Upper lobe of left lung (tissue), 6 donors: ENCODE results near the gene VAV1. TPM values are rescaled to one million over a fixed set of nuclear protein-coding genes. Genes with fewer than 3 reads are reported as not detected.
A peak's percentile ranks its signal among the peaks of the same experiment; 100 is the strongest.

Source experiments
- ATAC-seq, 2 donors: fragments of 200-7000 bp; cut with Tn5 transposase; one replicate each; pipeline ENCODE4 v1.9.1; 2022; ENCODE audit warnings: mild to moderate bottlenecking in 2 of 2, moderate library complexity in 2 of 2; ENCODE audit not compliant: low FRiP score in 2 of 2
- DNase-seq, 2 donors: peaks; one replicate each; pipeline ENCODE4 v3.0.0-alpha.2; 2019 to 2020
- H3K27ac ChIP-seq, 4 donors: fragments of 200-600 bp; sonication (generic); one replicate each; pipeline ENCODE4 v1.5.1; 2016 to 2019
- H3K27me3 ChIP-seq, 4 donors: fragments of 200-600 bp; sonication (generic); one replicate each; pipeline ENCODE4 v1.5.1; 2017 to 2019
- H3K36me3 ChIP-seq, 4 donors: fragments of 200-600 bp; sonication (generic); one replicate each; pipeline ENCODE4 v1.5.1; 2016 to 2019
- H3K4me1 ChIP-seq, 4 donors: fragments of 200-600 bp; sonication (generic); one replicate each; pipeline ENCODE4 v1.5.1; 2018 to 2019
- H3K4me3 ChIP-seq, 4 donors: fragments of 200-600 bp; sonication (generic); one replicate each; pipeline ENCODE4 v1.5.1; 2017 to 2019; ENCODE audit warnings: mild to moderate bottlenecking in 2 of 4, moderate library complexity in 1 of 4
- H3K9me3 ChIP-seq, 4 donors: fragments of 200-600 bp; sonication (generic); one replicate each; pipeline ENCODE4 v1.5.1; 2018 to 2019
- CTCF ChIP-seq, 6 experiments: fragments of 450-650 bp in 4 of 6; fragments of 200-600 bp in 2 of 6; sonication (generic) in 2 of 6; IDR thresholded peaks; one replicate each; pipeline ENCODE4 v1.5.1; 2016 to 2019; ENCODE audit warnings: antibody characterized with exemption in 6 of 6
- EP300 ChIP-seq, 4 donors: sonication (generic); formaldehyde crosslinking; IDR thresholded peaks; one replicate each; pipeline ENCODE4 v1.5.1; 2017; ENCODE audit warnings: antibody characterized with exemption in 4 of 4, control low read depth in 2 of 4
- POLR2A ChIP-seq, 4 donors: fragments of 450-650 bp; IDR thresholded peaks; one replicate each; pipeline ENCODE4 v1.5.1; 2016 to 2017; ENCODE audit warnings: antibody characterized with exemption in 4 of 4, mild to moderate bottlenecking in 2 of 4
- POLR2AphosphoS5 ChIP-seq, 2 donors: sonication (generic); formaldehyde crosslinking; IDR thresholded peaks; one replicate each; pipeline ENCODE4 v1.5.1; 2017; ENCODE audit warnings: antibody characterized with exemption in 2 of 2
- WGBS, 2 donors: methylation state at CpG; one replicate each; pipeline ENCODE4 v1.1.5; 2017 to 2018; 5-methylcytosine and 5-hydroxymethylcytosine counted together
- total RNA-seq, 6 donors: library from RNA; depleted of rRNA in 4 of 6; stranded (reverse); fragments of >200 nt in 4 of 6; gene quantifications; one replicate each; pipeline versions ENCODE4 v1.1.0 to v1.2.1, GENCODE V29; 2016 to 2021
- donor health status: DM: no; HTN: no; CAD: no; lungs with moderate emphysema.
- donor health status: DM: no; HTN: yes; CAD: no; lungs with severe emphysema.

VAV1 gene
- total RNA-seq, 6 donors from 2014 or later, result 13.9 to 53.4 (median 24.1) TPM

GRCh38 chr19:6875218-6875617 lies 102.7 kb downstream of the VAV1 start:
- WGBS, 2 donors, result 88 to 93% methylated on average over 2 of the region's 2 CpGs
- no peaks in the 10 kb centered on the region for H3K36me3 ChIP-seq
- TF ChIP-seq POLR2A (IDR thresholded peaks at IDR 0.05) (no peak), EP300 (IDR thresholded peaks at IDR 0.05) (no peak), CTCF (IDR thresholded peaks at IDR 0.05) (no peak), POLR2AphosphoS5 (IDR thresholded peaks at IDR 0.05) (no peak)
- no peak overlapping the region for H3K4me3 ChIP-seq
- ATAC-seq (no peak), DNase-seq (no peak)
- H3K4me1 ChIP-seq, result no peaks in the 10 kb centered on the region
- no peaks in the 10 kb centered on the region for H3K27me3 ChIP-seq
- H3K9me3 ChIP-seq, result peaks cover 0 to 6% (median 0%) of the 10 kb centered on the region in 4 donors
- no peak overlapping the region for H3K27ac ChIP-seq

- Histone ChIP-seq H3K27ac (no peak overlapping the region), H3K27me3 (no peaks in the 10 kb centered on the region), H3K9me3 (peaks cover 0 to 6% (median 0%) of the 10 kb centered on the region in 4 donors), H3K4me3 (no peak overlapping the region), H3K36me3 (no peaks in the 10 kb centered on the region), H3K4me1 (no peaks in the 10 kb centered on the region)
- 43 to 44% methylated on average over 7 of the region's 7 CpGs for WGBS, 2 donors
- no peak for TF ChIP-seq CTCF (IDR thresholded peaks at IDR 0.05)
- no peak for TF ChIP-seq POLR2AphosphoS5 (IDR thresholded peaks at IDR 0.05)
- TF ChIP-seq EP300 (IDR thresholded peaks at IDR 0.05), result no peak
- no peak for TF ChIP-seq POLR2A (IDR thresholded peaks at IDR 0.05)
- no peak for DNase-seq
- ATAC-seq, result peak in 1 of 2 donors; percentile 50
Measured at GRCh38 chr19:6876748-6877147, 104.2 kb downstream of the VAV1 start.

- no peak for TF ChIP-seq EP300 (IDR thresholded peaks at IDR 0.05)
- no peak for TF ChIP-seq POLR2AphosphoS5 (IDR thresholded peaks at IDR 0.05)
- TF ChIP-seq CTCF (IDR thresholded peaks at IDR 0.05), result no peak
- no peak for TF ChIP-seq POLR2A (IDR thresholded peaks at IDR 0.05)
- 87 to 95% methylated on average over 4 of the region's 4 CpGs for WGBS, 2 donors
- Histone ChIP-seq H3K27ac (no peak overlapping the region), H3K4me3 (no peak overlapping the region), H3K9me3 (peaks cover 0 to 6% (median 0%) of the 10 kb centered on the region in 4 donors), H3K36me3 (no peaks in the 10 kb centered on the region), H3K4me1 (no peaks in the 10 kb centered on the region), H3K27me3 (no peaks in the 10 kb centered on the region)
- DNase-seq (no peak), ATAC-seq (no peak)
Measured at GRCh38 chr19:6877766-6878165, 105.3 kb downstream of the VAV1 start.

GRCh38 chr19:6886277-6886897 lies 113.9 kb downstream of the VAV1 start:
- Histone ChIP-seq H3K27me3 (no peaks in the 10 kb centered on the region), H3K9me3 (peaks cover 0 to 8% (median 0%) of the 10 kb centered on the region in 4 donors), H3K4me1 (no peaks in the 10 kb centered on the region), H3K36me3 (no peaks in the 10 kb centered on the region), H3K4me3 (no peak overlapping the region), H3K27ac (peak overlapping the region in 1 of 4 donors; percentile 55)
- no peak for DNase-seq
- 60 to 75% methylated on average over 7 of the region's 7 CpGs for WGBS, 2 donors
- no peak for ATAC-seq
- no peak for TF ChIP-seq POLR2AphosphoS5 (IDR thresholded peaks at IDR 0.05)
- TF ChIP-seq CTCF (IDR thresholded peaks at IDR 0.05), result no peak
- no peak for TF ChIP-seq POLR2A (IDR thresholded peaks at IDR 0.05)
- TF ChIP-seq EP300 (IDR thresholded peaks at IDR 0.05), result no peak

GRCh38 chr19:6887316-6887715 lies 114.8 kb downstream of the VAV1 start, which contains the start of gene ADGRE1:
Gene ADGRE1 (plus strand): TSS chr19:6887579. CDS start chr19:6887609, 30 bp downstream.
- Histone ChIP-seq H3K4me1 (no peaks in the 10 kb centered on the region), H3K27me3 (no peaks in the 10 kb centered on the region), H3K9me3 (peaks cover 0 to 8% (median 0%) of the 10 kb centered on the region in 4 donors), H3K27ac (peak within 1 kb of the TSS in 2 of 4 donors; percentile 26 to 55), H3K36me3 (no peaks in the 10 kb centered on the region), H3K4me3 (peak within 1 kb of the TSS in 1 of 4 donors; percentile 9)
- WGBS, 2 donors, result 65% methylated on average over 4 of the region's 4 CpGs
- DNase-seq (peak in 1 of 2 donors; percentile 57), ATAC-seq (peak in 1 of 2 donors; percentile 57)
- TF ChIP-seq POLR2A (IDR thresholded peaks at IDR 0.05) (no peak), CTCF (IDR thresholded peaks at IDR 0.05) (no peak), POLR2AphosphoS5 (IDR thresholded peaks at IDR 0.05) (no peak), EP300 (IDR thresholded peaks at IDR 0.05) (no peak)
